Stimulated activated CD8-positive, alpha-beta memory T cell treated with anti-CD3 and anti-CD28 coated beads, Interleukin-4, amount 100 ng/mL, for 48 hours (primary cell): ENCODE measurements around the gene NBEA.
"Not testable (repeated sequence)": the region's sequence is repeated elsewhere in the genome, so short reads cannot be mapped to it uniquely, and the experiment has no call there.

Experiments
- DNase-seq: peaks from one replicate; pipeline ENCODE4 v3.0.0-alpha.2; 2020

NBEA gene

DNA sequence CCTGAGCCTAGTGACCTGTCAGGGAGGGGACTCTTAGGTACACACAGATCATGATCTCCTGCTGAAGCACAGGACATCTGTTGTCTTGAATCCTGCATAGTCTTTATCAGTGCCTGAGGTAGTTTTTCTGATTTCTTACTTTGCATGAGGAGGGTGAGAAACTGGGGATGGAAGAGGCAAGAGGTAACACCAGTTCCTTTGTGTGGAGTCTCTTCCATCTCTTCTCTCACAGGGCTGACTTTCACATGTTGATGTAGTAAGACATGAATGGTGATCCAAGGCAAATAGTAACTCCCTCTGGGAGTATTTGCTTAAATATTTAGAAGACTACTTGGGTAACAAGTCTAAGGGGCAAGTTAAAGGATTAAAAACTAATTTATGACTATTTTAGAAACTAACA is 9.5 kb downstream of the NBEA start:
- no peak for DNase-seq

DNA sequence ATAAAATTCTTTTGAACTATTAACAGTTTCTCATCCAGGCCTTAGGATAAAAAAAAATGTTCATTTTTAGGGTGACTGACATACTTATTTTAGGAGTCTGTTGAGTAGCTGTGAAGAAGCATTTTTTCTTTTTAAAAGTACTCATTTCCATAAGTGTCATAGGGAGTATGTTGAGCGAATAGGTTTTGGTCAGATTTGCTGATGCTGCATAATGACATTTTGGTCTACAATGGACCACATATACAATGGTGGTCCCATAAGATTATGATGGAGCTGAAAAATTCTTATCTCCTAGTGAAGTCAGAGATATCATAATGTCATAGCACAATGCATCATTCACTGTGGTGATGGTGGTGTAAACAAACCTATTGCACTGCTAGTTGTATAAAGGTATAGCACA is 17.4 kb downstream of the NBEA start:
- no peak for DNase-seq

DNA sequence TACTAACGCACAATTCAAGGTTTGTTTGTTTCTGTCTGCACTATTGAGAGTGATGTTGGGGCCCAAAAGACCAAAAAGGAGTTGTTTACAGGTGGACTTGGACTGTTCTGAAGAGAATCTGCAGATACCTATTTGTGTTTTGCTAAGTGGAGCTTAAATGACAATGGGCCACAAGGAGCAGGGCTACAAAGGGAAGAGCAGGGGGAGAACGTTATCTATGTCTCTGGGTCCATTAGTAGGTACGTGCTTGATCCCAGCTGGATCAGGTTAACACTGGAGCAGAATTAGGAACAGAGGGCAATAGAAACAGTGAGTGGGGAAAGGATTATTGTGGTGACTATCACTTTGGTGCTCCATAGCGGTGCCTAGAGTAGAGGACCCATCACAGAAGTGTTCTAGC is 22.5 kb downstream of the NBEA start:
- DNase-seq: no peak

DNA sequence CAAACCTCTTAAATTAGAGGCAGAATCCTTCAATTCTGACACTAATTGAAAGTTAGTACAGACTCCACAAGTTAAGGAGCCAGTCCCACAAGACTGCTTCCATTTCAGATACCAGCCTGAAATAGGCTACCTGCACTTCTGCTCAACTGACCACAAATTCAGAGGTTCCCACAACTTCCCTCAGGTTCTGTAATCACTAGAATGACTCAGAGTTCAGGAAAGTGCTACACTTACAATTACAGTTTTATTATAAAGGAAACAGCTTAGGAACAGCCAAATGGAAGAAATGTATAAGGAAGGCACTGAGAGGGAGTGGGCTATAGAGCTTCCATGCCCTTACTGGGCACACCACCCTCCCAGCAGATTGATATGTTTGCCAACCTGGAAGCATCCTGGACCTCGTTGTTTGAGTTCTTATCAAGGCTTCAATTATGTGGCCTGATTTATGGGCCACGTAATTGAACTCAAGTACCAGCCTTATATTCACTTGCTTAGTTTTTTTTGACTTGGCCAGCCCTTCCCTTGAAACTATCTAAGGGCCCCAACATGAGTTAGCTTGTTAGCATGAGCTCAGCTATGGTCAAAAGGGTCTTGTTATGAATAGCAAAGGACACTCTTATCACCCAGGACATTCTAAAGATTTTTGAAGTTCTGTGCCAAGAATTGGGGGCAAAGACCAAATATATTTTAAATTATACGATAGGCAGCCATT is 25.9 kb downstream of the NBEA start:
- no peak for DNase-seq

DNA sequence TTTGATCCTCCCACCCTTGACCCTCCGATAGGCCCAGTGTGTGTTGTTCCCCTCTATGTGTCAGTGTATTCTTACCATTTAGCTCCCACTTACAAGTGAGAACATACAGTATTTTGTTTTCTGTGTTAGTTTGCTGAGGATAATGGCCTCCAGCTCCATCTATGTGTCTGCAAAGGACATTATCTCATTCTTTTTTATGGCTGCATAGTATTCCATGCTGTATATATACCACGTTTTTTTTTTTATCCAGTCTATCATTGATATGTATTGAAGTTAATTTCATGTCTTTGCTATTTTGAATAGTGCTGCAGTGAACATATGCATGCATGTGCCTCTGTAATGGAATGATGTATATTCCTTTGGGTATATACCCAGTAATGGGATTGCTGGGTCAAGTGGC is 27.5 kb downstream of the NBEA start:
- not testable (repeated sequence) for DNase-seq

GRCh38 chr13:34970961-34971360 is 28.9 kb downstream of the NBEA start:
- no peak for DNase-seq

DNA sequence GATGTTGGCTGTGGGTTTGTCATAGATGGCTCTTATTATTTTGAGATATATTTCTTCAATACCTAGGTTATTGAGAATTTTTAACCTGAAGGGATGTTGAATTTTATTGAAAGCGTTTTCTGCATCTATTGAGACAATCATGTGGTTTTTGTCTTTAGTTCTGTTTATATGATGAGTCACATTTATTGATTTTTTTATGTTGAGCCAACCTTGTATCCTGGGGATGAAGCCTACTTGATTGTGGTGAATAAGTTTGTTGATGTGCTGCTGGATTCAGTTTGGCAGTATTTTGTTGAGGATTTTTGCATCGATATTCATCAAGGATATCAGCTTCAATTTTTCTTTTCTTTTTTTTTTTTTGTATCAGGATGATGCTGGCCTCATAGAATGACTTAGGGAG is 29.4 kb downstream of the NBEA start:
- DNase-seq: no peak

DNA sequence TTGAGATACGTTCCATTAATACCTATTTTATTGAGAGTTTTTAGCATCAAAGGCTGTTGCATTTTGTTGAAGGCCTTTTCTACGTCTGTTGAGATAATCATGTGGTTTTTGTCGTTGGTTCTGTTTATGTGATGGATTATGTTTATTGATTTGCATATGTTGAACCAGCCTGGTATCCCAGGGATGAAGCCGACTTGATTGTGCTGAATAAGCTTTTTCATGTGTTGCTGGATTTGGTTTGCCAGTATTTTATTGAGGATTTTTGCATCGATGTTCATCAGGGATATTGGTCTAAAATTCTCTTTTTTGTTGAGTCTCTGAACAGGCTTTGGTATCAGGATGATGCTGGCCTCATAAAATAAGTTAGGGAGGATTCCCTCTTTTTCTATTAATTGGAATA is 43.1 kb downstream of the NBEA start:
- not testable (repeated sequence) for DNase-seq

DNA sequence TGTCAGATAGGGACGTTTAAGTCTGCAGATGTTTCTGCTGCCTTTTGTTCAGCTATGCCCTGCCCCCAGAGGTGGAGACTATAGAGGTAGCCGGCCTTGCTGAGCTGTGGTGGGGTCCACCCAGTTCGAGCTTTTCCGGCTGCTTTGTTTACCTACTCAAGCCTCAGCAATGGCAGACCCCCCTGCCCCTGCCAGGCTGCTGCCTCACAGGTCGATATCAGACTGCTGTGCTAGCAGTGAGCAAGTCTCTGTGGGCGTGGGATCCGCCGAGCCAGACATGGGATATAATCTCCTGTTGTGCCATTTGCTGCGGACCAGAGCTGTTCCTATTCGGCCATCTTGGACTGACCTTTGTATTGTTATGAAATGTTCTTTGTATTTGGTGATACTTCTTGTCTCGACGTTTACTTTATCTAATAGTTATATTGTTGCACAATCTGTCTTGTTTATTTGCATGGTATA is 46.3 kb downstream of the NBEA start:
- DNase-seq: no peak

- DNase-seq: no peak
Measured at GRCh38 chr13:34990399-34991214, 48.5 kb downstream of the NBEA start.

DNA sequence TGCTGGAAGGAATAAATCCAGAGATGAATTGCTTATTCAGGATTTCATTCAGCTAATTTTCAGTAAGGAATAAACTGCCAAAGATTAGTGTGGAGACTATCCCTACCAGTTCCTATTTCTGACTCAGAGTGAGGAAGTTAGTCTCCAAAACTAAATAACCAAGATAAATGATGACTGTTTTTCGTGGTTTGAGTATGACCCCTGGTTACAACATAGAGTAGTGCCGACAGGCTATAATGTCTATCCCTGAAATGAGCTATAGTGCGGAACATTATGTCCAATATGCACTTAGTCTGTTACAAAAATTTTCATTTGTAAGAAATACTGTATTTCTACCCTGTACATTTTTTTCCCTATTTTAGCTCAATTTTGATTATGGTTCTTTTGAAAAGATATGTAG is 51.4 kb downstream of the NBEA start:
- no peak for DNase-seq

DNA sequence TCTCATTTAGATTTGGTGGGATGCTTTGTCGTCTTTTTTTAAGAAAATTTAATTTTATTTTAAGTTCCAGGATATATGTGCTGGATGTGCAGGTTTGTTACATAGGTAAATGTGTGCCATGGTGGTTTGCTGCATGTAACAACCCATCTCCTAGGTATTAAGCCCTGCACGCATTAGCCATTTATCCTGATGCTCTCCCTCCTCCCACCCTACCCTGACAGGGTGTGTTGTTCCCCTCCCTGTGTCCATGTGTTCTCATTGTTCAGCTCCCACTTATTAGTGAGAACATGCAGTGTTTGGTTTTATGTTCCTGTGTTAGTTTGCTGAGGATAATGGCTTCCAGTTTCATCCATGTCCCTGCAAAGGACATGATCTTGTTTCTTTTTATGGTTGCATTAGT is 61.7 kb downstream of the NBEA start:
- not testable (repeated sequence) for DNase-seq

DNA sequence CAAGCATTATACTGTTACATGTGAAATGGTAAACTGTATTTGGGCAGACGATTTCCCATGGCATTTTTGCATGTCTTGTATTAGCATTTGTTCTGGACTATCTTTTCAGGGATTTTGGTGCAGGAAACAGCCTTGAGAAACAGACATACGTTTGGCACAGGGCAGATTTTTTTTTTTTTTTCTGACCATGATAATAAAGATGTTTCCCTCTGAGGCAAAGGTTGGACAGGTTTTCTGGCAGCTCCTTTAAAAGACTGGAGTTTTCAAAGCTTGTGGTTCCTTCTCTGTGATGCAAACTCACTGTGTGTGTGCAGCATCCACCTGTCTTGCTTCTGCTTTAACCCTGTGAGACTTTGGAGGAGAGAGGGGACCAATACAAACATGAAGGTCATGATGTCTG is 63.0 kb downstream of the NBEA start:
- DNase-seq: no peak

DNA sequence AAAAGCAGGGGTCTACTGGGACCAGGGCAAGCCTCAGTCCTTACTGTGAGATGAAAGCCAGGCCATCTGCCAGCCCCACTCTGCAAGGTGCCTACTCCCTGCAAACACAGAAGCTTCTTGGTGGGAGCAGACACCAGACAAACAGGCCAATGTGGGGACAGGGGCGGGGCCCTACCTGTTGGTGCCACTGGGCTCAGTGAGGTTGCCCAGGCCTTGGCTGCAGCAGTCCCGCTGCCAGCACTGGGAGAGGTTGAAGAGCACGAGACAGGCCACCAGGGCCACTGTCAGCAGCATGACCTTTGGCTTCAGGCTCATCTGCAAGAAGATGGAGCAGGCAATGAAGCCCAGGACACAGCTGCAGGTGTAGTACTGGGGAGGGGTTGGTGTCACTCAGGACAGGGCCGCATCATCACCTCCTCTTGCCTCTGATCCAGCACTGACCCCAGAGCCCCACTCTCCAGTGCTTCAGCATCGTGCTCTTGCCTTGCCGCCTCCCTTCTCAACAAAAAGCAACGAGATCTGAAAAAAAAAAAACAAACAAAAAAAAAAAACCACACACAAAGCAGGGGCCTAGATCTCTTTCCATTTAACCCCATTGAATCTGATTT is 72.6 kb downstream of the NBEA start:
- DNase-seq: no peak

GRCh38 chr13:35016362-35017112 is 74.5 kb downstream of the NBEA start:
- DNase-seq: no peak

DNA sequence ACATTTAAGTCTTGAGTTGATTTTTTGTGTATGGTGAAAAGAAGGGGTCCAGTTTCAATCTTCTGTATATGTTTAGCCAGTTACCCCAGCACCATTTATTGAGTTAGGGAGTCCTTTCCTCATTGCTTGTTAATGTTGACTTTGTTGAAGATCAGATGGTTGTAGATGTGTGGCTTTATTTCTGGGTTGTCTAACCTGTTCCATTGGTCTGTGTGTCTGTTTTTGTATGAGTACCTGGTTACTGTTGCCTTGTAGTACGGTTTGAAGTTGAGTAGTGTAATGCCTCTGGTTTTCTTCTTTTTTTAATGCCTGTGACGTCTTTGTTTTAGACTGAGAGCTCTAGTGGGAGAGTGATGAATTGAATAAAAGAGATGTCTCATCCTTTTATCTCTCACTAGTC is 83.2 kb downstream of the NBEA start:
- DNase-seq: no peak

DNA sequence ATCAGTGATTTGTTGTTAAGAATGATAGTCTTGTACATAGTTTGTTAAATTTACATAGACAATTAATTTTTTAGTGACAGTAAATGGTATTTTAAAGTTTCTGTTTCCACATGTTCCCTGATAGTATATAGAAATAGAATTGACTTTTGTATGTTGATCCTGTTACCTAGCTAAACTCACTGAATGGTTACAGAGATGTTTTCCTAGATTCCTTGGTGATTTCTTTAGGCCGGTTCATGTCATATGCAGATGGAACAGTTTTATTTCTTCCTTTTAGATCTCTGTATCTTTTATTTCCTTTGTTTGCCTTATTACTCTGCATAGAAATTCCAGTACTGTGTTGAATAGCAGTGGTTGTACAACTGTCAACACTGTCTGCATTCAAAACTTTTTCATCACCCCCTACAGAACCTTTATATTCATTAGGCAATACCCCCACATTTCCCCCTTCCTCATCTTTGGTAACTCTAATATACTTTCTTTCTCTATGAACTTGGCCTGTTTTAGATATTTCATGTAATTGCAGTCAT is 86.3 kb downstream of the NBEA start:
- DNase-seq: no peak

- no peak for DNase-seq
Measured at GRCh38 chr13:35039012-35039411, 96.9 kb downstream of the NBEA start.

- DNase-seq: no peak
Measured at GRCh38 chr13:35046587-35046986, 104.5 kb downstream of the NBEA start.

DNA sequence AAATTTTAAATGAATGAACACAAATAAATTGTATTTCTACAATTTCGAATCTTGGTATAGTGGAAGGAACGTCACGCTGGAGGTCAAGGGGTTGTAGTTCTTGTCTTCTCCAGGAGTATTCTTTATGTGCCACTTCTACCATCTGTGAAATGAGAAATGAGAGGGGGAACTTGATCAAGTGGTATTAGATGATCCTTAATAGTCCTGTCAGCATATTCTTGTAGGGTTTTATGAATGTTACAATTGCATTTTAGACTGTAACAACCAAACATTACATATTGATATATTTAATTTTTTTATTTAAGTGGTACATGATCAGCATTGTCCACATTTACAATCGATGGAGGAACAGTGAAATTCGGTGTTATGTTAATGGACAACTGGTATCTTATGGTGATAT is 113.6 kb downstream of the NBEA start:
- no peak for DNase-seq

GRCh38 chr13:35057858-35058257 is 115.8 kb downstream of the NBEA start:
- no peak for DNase-seq

DNA sequence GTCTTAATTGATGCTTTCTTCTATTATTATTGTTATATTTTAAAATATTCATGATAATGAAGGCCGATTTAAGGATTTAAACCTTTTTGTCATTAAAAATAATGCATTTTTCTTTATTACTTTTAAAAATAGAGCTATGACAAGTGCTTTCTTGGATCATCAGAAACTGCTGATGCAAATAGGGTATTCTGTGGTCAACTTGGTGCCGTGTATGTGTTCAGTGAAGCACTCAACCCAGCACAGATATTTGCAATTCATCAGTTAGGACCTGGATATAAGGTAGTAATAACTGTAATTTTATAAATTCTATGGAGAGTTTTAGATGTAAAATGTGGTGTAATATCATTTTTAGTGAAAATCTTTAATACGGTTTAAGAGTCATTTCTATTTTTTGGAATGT is 116.5 kb downstream of the NBEA start:
- not testable (repeated sequence) for DNase-seq

- DNase-seq: no peak
Measured at GRCh38 chr13:35086667-35087066, 144.6 kb downstream of the NBEA start.
